Activated CD8-positive, alpha-beta memory T cell treated with anti-CD3 and anti-CD28 coated beads for 24 hours (primary cell): ENCODE results near the gene CDH22.

ENCODE experiments used
- DNase-seq: peaks from one replicate; pipeline ENCODE4 v3.0.0-alpha.2; 2020

The CDH22 gene

DNA sequence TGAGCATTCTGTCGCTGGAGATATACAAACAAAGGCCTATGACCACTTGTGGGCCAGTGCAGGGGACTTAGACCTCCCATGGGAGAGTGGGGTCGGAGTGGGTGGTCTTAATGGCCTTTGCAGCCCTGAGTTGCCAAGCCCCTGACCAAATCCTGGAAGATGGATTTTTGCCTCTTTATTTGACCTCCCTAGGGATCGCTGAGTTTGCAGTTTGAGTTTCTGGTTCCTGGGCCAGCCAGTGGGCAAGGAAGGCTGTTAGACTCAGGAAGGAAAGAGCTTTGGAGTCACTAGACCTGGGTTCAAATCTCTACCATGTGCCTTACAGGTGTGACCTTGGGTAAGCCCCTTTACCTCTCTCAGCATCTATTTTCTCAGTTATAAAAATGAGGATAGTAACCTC is 96.0 kb downstream of the CDH22 start:
- no peak for DNase-seq

DNA sequence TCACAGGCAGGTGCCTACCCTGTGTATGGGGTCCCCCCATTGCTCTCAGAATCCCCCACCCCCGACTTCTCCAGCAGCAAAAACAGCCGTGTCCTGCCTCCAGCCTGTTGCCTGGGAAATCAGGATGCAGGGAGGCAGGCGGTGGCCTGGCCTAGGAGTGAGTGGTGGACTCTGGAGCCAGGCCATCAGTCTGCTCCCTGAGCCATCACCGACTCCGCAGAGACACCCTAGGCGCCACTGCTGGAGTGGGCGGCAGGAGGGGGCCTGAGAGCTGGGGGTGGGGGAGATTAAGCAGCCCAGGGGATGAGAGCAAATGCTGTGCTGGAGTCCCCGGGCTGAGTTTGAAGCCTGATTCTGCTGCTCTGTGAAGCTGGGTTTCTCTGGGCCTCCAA is 97.0 kb downstream of the CDH22 start:
- DNase-seq: no peak

DNA sequence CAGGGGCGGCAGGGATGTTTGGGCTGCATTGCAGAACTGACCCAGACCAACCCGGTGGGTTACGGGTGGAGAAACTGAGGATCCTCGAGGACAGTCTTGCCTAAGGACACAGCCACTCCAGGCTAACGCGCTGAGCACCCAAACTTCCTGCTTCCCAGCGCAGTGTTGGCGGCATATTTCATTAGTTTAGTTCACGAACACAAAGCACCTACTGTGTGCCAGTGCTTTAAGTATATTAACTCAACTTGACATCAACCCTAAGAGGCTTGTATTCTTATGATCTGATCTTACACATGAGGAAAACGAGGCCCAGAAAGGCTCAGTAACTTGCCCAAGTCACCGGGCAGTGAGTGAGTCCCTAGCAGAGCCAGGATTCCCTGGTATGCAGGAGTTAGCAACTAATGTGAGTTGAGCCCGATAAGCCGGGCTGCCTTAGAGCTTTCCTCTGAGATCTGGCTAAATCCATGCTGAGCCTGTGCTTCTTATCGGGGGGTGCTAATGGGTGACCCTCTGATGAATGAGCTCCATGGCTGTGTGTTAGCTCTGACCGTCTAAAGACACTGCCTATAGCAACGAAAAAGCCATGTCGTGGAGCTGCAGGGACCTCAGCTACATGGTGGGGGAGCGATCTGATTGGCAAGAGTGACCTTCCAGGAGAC is 97.5 kb downstream of the CDH22 start:
- DNase-seq: no peak

DNA sequence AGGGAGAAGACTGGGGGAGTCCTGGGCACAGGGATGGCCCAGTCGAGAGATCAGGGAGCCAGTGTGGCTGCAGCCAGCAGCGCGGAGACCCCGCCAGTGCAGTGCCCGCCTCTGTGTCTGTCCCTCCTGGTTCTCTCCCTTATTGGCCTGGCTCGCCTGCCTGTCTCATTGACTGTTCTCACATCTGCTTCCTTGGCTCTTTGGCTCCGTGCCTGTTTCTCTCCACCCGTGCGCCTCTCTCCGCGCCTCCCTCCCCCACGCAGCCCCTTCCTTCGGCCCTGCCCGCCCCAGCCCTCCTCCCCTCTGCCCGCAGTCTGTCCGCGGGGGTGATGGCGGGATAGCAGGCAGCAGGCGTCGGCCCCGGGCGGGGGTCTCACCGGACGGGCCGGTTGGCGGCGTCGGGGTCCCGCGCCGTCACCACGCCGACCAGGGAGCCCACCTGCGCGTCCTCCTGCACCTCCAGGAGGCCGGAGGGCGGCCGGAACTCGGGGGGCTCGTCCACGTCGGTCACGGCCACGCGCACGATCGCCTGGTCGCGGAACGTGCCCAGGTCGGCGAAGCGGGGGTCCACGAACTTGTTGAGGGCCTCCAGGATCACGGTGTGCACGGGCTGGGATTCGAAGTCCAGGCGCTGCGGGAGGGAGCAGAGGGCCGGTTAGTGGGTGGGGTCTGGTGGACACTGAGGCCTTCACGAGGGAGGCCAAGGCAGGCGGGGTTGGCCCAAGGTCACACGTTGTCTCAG is 98.2 kb downstream of the CDH22 start:
- DNase-seq: no peak

DNA sequence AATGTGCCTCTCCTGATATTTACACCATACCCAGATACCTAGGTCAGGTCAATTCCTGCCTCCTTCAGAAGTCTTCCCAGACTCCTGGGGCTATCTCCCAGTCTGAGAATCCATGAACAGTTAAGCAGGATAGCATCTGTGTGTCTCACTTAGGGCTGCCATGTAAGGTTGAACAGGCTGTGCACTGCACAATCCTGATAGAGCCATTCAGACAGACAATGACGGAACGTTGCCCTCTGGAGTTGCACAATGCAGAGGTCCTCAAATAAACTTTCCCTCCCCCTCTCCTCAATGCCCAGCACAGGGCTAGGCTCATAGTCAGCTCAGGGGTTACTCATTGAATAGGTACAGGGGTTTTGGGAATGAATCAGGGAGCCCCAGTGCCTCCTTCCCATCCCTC is 100.5 kb downstream of the CDH22 start:
- no peak for DNase-seq

DNA sequence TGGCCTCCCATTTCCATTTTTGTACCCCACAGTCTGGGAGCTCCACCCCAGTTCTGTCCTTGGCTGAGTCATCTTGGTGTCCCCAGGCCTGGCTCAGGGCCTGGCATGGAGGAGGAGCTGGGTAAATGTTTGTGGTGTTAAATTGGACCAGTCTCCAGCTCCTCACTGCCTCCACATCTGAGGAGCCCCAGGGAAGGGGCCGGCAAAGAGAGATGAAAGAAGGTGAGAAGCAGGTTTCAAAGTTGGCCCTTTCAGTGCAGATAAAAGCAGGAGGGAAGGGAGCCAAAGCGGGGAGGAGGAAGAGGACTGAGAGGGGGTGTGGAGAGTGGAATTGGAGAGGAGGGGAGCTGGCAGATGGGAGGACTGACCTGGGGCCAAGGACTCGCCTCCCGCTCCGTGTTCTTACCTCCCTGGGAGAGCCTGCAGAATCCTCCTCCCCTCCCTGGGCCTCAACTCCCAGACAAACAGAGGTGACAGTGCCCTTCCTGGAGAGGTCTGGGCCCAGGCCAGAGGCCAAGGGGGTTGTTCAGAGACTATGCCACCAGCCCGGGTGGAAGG is 101.2 kb downstream of the CDH22 start:
- no peak for DNase-seq

DNA sequence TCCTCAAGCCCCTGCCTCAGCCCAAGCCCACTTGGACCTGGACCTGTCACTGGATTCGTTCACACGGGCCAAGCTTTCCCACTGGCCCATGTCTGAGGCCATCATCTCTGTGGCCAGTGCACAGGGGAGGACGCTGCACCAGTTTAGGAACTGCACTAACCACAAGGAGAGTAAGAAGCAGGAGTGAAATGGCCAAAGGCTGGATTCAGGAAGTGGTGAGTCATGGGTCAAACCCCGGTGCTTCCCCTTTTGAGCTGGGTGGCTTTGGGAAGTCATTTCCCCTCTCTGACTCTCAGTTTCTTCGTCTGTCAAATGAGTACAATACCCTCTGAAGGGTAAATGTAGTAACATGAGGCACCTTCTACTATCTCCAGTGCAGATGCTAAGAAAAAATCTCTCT is 102.3 kb downstream of the CDH22 start:
- DNase-seq: no peak

DNA sequence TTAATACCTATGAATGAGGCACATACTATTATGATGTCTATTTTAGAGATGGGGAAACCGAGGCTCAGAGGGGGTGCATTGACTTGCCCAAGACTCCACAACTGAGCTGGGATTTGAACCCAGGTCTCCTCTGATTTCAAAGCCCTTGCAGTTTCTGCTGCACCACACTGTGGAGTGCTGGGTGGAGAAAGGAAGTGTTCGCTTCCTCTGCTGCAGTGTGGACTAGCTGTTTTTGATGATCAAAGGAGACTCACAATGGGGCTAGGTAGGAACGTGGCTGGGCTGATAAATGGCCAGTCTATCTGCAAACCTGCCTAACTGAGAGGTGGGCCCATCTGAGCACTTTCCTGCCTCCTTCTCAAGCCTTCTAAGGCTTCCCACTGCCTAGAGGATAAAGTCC is 102.9 kb downstream of the CDH22 start:
- DNase-seq: no peak

DNA sequence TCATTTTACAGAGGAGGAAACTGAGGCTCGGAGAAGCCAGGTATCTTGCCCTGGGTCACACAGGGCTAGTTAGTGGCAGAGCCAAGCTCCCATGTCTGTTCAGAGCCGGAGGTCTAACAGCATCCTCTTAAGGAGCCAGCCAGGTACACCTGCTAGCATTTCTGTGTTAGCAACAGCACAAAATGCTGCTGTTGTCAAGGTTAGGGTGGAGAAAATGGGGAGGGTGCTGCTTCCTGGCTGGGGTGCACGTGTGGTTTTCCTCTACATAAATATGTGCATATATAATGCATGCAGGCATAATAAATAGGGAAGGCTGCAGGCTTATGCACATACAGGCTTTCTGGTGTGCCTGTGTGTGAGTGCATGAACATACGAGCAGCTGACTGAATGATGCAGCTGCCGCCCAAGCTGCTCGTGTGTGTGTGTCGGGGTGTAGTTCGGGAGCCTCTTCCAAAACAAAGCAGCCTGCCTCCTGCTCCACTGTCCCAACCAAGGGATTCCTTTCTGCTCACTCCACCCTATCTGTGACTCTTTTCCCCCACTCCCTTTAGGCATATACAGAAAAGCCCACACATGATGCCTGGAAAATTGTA is 103.6 kb downstream of the CDH22 start:
- no peak for DNase-seq

DNA sequence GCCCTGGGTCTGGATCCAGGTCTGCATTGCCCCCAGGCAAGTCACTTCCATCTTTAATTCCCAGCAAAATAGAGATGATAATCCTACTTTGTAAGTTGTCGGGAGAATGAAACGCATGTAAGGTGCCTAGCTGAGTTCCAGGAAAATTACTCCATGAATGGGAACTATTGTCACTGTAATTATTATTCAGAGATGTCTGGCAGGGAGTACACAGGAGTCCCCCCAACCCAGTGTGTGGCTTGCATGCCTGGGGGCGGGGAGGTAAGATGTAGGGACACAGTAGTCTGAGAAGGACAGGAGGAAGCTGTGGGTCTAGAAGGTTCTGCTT is 104.8 kb downstream of the CDH22 start:
- no peak for DNase-seq

DNA sequence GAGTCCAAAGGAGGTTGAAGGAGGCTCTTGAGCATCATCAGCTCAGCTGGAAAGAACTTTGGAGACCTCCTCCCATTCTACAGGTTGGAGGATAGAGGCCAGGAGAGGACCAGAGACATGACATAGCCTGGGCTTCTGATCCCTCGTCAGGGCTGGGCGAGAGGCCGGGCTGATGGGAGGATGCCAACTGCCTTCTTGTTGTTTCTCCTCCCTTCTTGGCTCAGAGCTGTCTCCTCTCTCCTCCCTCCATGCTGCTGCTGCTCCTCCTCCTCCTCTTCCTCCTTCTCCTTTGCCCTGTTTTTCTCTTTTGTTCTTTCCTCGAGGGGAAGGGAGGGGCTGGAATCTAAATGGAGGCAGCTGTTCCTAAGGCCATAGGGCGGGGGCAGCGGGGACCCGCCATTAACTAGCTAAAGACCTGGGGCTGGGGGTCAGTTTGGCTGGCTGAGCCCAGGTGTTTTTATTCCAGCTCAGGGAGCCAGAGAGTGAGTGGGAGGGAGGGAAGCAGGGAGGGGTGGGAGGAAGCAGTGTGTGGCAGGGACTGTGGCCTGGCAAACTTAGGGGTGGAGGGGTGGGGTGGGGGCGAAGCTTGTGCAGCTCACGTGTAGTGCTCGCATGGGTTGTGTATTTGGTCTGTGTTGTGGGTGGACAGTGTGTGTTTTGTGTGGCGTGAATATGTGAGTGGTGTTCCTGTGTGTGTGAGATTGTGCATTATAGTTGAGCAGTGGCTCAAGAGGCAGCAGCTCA is 105.4 kb downstream of the CDH22 start:
- no peak for DNase-seq

DNA sequence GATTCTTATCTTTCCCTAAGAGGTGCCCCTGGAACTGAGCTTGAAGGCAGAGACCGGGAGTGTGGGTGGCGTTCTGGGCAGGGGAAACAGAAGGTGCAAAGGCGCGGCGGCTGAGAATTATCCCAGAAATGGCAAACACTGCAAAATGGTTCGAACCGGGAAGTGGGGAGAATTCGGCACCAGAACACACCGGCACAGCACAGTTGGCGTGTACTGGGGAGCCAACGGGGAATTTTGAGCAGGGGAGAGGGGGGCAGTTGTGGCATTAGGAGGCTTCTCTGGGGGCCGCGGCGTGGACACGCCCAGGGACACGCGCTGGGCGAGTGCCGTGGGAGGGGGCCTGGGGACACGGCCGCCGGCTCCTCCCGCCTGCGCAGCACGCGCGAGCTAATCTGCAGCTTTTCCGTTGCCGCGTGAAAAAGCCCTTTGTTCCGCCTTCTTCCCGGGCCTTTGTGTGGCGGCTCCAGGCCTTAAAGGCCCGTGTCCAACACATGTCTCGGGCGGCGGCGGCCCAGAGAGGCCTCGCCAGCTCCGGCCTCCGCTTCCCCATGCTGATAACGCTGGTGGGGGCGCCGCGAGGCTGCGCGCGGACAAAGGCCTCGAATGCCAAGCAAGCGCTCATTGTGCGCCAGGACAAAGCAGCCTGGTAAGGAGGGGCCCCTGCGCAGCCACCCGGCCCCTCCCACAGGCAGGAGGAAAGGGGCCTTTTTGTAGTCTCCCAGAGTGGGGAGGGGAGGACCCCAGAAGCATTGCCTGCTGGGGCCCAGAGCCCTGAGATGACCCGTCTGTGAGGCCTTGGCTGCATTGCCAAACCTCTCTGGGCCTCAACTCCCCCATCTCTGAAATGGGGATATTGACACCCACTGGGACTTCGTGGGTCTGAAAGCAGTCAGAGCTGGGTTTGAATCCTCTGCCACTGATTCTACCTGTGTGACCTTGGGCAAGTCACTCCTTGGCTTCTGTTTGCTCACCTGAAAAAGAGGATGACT is 107.4 kb downstream of the CDH22 start:
- no peak for DNase-seq

DNA sequence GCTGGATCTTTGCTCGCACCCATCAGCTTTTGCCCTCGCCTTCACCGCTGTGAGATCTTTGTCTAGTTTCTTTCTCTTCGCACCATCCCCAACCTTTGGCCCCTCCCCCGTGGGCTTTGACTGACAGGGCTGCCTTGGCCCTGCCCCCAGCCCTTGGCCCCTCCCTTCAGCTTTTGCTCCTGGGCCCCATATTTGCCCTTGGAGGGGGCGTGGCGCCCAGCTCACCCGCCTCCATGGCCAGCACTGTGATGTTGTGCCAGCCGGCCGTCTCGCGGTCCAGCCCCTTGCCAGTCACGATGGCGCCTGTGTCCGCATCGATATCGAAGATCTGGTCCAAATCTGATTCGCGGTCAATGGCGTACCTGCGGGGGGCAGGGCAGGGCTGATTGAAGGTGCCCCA is 109.1 kb downstream of the CDH22 start:
- no peak for DNase-seq

DNA sequence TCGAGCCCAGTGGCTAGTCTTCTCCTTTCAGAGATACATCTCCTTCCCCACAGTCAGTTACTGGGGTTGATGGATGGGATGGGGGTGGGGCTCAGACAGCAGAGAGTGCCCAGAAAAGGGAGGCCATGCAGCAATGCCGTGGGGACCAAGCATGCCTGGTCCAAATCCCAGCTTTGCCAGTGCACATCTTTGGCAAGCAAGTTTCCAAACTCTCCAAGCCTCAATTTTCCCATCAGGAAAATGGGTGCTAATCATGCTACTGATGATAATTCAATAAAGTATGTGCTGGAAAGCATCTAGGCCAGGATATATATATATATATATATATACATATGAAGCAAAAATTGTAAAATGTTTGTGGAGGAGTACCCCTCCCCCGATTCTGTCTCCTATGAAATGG is 111.3 kb downstream of the CDH22 start:
- no peak for DNase-seq

DNA sequence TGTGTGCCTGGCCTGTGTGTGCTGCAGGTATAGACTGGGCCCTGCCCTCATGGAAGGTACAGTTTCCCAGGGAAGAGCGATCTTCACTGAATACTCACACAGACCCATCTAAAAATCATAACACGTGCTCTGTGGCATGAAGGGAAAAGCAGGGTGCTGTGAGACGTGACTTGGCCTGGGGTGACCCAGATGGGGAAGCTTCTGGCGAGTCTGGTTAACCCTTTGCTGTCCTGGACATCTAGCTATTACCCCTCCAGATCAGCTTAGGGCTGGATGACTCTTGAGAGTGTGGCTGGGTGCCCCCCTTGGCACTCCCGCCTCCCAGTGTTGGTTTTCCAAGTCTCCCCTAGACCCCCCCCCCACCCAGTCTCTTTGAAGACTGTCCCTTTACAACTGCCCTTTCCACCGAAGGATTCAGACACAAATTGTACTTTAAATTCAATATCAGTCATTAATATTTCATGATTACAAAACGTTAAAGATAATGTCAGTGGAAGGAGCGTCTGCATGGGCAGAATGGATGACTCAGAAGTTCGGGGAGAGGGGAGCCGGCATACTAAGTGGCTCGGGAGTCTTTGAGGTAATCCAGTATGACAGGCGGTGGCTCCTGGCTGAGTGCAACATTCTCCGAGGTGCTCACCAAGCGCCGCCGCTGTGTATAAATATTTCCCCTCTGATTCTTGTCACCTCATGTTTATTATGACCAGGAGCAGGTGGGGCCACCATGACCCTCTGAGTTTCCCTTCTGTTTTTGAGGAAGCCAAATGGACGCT is 112.8 kb downstream of the CDH22 start:
- DNase-seq: no peak

DNA sequence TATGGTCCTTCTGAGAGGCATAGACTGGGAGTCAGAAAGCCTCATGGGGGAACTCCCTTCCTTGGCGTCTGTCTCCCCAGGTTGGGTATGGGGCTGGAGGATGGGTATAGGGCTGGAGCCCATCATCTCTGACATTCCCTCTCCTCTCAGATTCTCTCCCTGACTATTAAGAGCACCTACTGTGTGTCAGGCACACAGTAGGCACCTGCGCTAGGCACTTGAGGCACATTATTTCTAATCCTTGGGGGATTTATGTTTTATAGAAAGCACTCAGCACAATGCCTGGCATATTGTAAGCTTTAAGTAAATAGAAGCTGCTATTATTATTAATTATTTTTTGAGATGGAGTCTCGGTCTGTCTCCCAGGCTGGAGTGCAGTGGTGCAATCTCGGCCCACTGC is 113.9 kb downstream of the CDH22 start:
- DNase-seq: no peak

DNA sequence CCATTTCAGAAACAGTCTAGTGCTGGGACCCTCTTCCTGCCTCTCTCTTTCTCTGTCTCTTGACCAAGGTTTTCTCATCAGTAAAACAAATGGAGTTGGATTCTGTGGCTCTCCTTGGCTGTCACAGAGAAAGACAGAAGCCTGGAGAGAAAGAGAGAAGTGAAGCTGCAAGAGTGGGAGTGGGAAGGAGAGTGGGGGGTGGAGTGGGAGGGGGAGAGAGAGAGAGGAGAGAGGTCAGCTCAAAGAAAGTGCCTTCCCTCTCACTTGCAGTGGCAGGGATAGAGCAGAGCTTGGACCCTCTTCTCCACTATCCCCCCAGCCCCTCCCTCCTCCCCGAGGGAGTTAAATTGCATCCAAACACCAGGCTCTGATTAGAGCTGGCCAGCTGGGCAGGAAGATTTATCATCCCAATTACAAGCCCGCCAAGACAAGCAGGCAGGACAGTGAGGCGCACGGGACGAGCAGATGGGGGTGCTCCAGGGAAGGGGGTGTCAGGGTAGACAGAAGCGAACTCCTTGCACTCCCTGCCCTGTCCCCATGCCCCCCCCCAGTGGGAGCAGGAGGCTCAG is 115.8 kb downstream of the CDH22 start:
- DNase-seq: no peak

DNA sequence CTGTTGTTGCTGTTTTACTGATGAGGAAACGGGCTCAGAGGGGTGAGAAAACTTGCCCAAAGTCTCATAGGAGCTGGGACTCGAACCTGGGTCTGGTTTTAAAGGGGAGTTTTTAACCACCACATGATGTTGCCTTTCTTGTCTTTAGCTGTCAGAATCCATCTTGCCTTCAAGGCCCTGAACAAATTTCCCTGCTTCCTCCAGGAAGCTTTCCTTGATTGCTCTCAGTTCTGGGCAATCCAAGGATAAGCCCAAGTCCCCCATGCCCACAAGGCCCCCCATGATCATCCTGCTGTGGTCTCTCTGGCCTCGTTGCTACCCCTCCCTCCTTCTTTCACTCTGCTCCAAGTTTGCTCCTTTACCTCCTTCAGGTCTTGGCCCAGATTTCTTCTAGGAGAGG is 116.7 kb downstream of the CDH22 start:
- no peak for DNase-seq

DNA sequence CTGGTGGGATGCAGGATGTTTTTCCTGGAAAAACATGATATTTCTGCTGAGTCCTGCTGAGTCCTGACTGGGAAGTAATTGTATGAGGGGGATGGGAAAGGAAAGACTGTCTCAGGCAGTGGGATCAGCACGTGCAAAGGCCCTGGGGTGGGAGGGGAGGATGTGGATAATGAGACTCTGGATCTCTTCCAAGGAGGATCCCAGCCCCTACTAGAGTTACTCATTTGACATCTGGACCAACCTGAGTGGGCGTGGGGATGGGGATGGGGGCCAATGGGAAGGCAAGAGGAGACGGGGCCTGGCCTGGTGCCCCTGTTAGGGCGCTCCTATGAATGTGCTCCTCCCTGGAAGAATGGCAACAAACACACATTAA is 117.1 kb downstream of the CDH22 start:
- DNase-seq: no peak

DNA sequence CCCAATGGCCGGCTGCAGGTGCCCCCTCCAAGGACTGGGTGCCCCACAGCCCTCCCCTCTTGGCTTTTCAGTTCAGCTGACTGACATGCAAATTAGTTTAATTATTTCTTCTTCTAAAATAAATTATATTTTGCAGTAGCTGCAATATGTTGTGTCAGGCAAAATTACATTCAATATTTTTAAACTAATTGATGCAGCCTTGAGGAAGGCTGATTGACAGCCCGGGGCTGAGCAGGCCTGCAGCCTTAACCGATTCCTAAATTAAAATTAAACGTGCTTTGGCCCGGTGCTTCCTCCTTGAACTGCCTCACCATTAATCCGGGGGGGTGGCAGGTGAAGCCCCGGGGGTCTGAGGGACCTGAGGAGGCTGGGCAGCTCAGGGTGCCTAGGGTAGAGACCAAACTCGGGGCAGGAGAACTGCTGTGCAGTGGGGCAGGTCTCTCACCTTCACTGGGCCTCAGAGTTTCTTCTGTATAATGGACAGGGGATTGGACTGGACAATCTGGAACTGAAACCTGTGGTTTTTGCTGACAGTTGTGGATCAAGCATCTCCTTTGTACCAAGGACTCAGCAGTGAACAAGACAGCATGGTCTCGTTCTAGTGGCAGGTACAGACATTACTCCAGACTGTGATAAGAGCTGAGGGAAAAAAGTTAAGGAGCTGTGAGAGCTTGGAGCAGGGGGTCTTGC is 117.7 kb downstream of the CDH22 start:
- no peak for DNase-seq
